Endodermal cell (in vitro differentiated cells): ENCODE results near the gene PKLR. TPM values are rescaled to one million over a fixed set of nuclear protein-coding genes. Genes with fewer than 3 reads are reported as not detected.

Experiments used
- DNase-seq: peaks from one replicate; pipeline ENCODE4 v3.0.0-alpha.2; 2017
- H3K27ac ChIP-seq: 2 replicates; pipeline ENCODE4 v1.5.1; 2013; ENCODE audit warnings: mild to moderate bottlenecking, low read depth, low read length, moderate library complexity
- H3K27me3 ChIP-seq: 2 replicates; pipeline ENCODE4 v1.6.1; 2013; ENCODE audit warnings: mild to moderate bottlenecking, low read length, moderate library complexity; ENCODE audit not compliant: insufficient read depth, control insufficient read depth, poor library complexity, severe bottlenecking
- H3K36me3 ChIP-seq: 2 replicates; pipeline ENCODE4 v1.7.0; 2013; ENCODE audit warnings: mild to moderate bottlenecking, low read length, moderate library complexity; ENCODE audit not compliant: control insufficient read depth, insufficient read depth
- H3K4me1 ChIP-seq: one replicate; pipeline ENCODE4 v1.7.0; 2013; ENCODE audit warnings: low read length; ENCODE audit not compliant: control insufficient read depth, insufficient read depth
- H3K4me3 ChIP-seq: 2 replicates; pipeline ENCODE4 v1.5.1; 2013; ENCODE audit warnings: mild to moderate bottlenecking, low read length, moderate library complexity
- H3K9ac ChIP-seq: 2 replicates; pipeline ENCODE4 v1.6.1; 2013; ENCODE audit warnings: mild to moderate bottlenecking, low read length, moderate library complexity; ENCODE audit not compliant: poor library complexity, severe bottlenecking; ENCODE audit errors: extremely low read depth
- H3K9me3 ChIP-seq: 2 replicates; pipeline ENCODE4 v1.6.1; 2013; ENCODE audit warnings: mild to moderate bottlenecking, low read length, moderate library complexity; ENCODE audit not compliant: control insufficient read depth
- H3K27ac Mint-ChIP-seq: 2 replicates; pipeline ENCODE4 v1.8.0; 2020; ENCODE audit warnings: mixed read lengths
- H3K27me3 Mint-ChIP-seq: 2 replicates; pipeline ENCODE4 v1.8.0; 2021; ENCODE audit warnings: mild to moderate bottlenecking, mixed read lengths; ENCODE audit not compliant: insufficient read depth
- H3K36me3 Mint-ChIP-seq: 2 replicates; pipeline ENCODE4 v1.8.0; 2020; ENCODE audit warnings: low read depth, mixed read lengths
- H3K4me1 Mint-ChIP-seq: 2 replicates; pipeline ENCODE4 v1.8.0; 2020; ENCODE audit warnings: mixed read lengths
- H3K4me3 Mint-ChIP-seq: 2 replicates; pipeline ENCODE4 v1.8.0; 2020; ENCODE audit warnings: mild to moderate bottlenecking, moderate library complexity, mixed read lengths
- H3K9me3 Mint-ChIP-seq: 2 replicates; pipeline ENCODE4 v1.8.0; 2020; ENCODE audit warnings: mild to moderate bottlenecking, mixed read lengths
- CTCF ChIP-seq: fragments of 200-600 bp; sonication (generic); conservative IDR thresholded peaks from 2 replicates; pipeline ENCODE4 v1.5.0; 2021; ENCODE audit warnings: antibody characterized with exemption, mild to moderate bottlenecking
- WGBS, 2 experiments: methylation state at CpG; one replicate each; pipeline versions ENCODE4 v1.1.5 to v1.1.7; 2013; ENCODE audit warnings: missing lambda C conversion rate in 2 of 2, mixed read lengths in 1 of 2; ENCODE audit not compliant: insufficient coverage in 1 of 2, insufficient read length in 1 of 2; 5-methylcytosine and 5-hydroxymethylcytosine counted together
- total RNA-seq, 2 donors: library from RNA; stranded (reverse); fragmentation: NEBNext Ultra II Directional in 1 of 2; extraction: Animal tissue kit (Norgen Biotek cat#: 25700) in 1 of 2; gene quantifications; 2 replicates in 1 of 2; 3 replicates in 1 of 2; pipeline ENCODE4 v1.2.1, GENCODE V29; 2021

The PKLR gene
- total RNA-seq, 2 donors from 2014 or later, result 0.40 TPM; not detected in 1

- peaks cover 28% of the 10 kb centered on the region for H3K4me1 Mint-ChIP-seq
- Histone ChIP-seq H3K9ac (no peak within 1 kb of the TSS), H3K4me3 (peak within 1 kb of the TSS; percentile 72), H3K9me3 (no peaks in the 10 kb centered on the region), H3K27me3 (no peaks in the 10 kb centered on the region), H3K36me3 (peaks cover 37% of the 10 kb centered on the region), H3K27ac (peak within 1 kb of the TSS; percentile 75), H3K4me1 (peaks cover 9% of the 10 kb centered on the region)
- 28 to 69% methylated on average over 24 to 51 of the region's 51 CpGs for WGBS, 2 experiments
- H3K27ac Mint-ChIP-seq, result peak within 1 kb of the TSS; percentile 39
- H3K9me3 Mint-ChIP-seq, result no peaks in the 10 kb centered on the region
- peak; percentile 94 for DNase-seq
- peaks cover 14% of the 10 kb centered on the region for H3K27me3 Mint-ChIP-seq
- peak within 1 kb of the TSS; percentile 90 for H3K4me3 Mint-ChIP-seq
- H3K36me3 Mint-ChIP-seq, result peaks cover 28% of the 10 kb centered on the region
- TF ChIP-seq CTCF, result no peak
Observed at GRCh38 chr1:155320661-155321617, 19.7 kb upstream of the PKLR start, which contains the start of gene RUSC1. RUSC1 (plus strand) TSS chr1:155320894; CDS start chr1:155321774, 880 bp downstream.

- H3K27me3 Mint-ChIP-seq, result peaks cover 14% of the 10 kb centered on the region
- peak overlapping the region; percentile 2 for H3K27ac Mint-ChIP-seq
- peaks cover 23% of the 10 kb centered on the region for H3K4me1 Mint-ChIP-seq
- no peak for TF ChIP-seq CTCF
- WGBS, 2 experiments, result 85 to 92% methylated on average over 10 to 11 of the region's 11 CpGs
- H3K9me3 ChIP-seq, result no peaks in the 10 kb centered on the region
- H3K27ac ChIP-seq, result peak overlapping the region; percentile 18
- no peaks in the 10 kb centered on the region for H3K27me3 ChIP-seq
- no peaks in the 10 kb centered on the region for H3K9me3 Mint-ChIP-seq
- peak overlapping the region; percentile 72 for H3K4me3 ChIP-seq
- H3K9ac ChIP-seq, result no peak overlapping the region
- H3K4me3 Mint-ChIP-seq, result peak overlapping the region; percentile 90
- peak; percentile 60 for DNase-seq
- H3K4me1 ChIP-seq, result peaks cover 3% of the 10 kb centered on the region
- peaks cover 28% of the 10 kb centered on the region for H3K36me3 Mint-ChIP-seq
- H3K36me3 ChIP-seq, result peaks cover 36% of the 10 kb centered on the region
Observed at GRCh38 chr1:155320252-155320651, 19.0 kb upstream of the PKLR start.

- no peaks in the 10 kb centered on the region for H3K9me3 ChIP-seq
- H3K27me3 ChIP-seq, result no peaks in the 10 kb centered on the region
- peaks cover 3% of the 10 kb centered on the region for H3K4me1 ChIP-seq
- peaks cover 32% of the 10 kb centered on the region for H3K36me3 Mint-ChIP-seq
- no peaks in the 10 kb centered on the region for H3K9me3 Mint-ChIP-seq
- H3K27ac Mint-ChIP-seq, result no peak overlapping the region
- no peak overlapping the region for H3K27ac ChIP-seq
- DNase-seq, result no peak
- H3K4me1 Mint-ChIP-seq, result peaks cover 23% of the 10 kb centered on the region
- H3K36me3 ChIP-seq, result peaks cover 41% of the 10 kb centered on the region
- no peak overlapping the region for H3K4me3 ChIP-seq
- H3K27me3 Mint-ChIP-seq, result peaks cover 14% of the 10 kb centered on the region
- TF ChIP-seq CTCF, result no peak
- no peak overlapping the region for H3K4me3 Mint-ChIP-seq
- 93 to 100% methylated on average over 3 to 5 of the region's 5 CpGs for WGBS, 2 experiments
- H3K9ac ChIP-seq, result no peak overlapping the region
Observed at GRCh38 chr1:155319536-155319935, 18.3 kb upstream of the PKLR start.
